ENCODE data around the gene QRICH1.

Gene QRICH1

DNA sequence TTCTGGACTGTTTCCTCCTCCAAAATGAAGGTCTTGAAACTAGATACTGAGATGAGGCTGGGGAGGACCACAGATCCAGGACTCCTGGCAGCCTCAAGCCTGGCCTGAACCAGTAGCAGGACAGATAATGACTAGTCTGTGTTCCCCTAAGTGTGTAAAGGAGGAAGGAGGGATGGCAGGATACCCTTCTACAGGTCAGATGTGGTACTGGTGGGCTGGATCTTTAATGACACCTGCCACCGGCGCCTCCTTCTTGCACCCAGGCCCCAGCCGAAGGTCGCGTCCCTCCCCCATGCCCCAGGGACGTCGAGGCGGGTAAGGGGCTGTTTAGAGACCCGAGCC, 26.2 kb upstream of the QRICH1 start:
- in situ Hi-C loops (cut with MboI; ENCODE audit: low sequenced_read_pairs): no loop called here

DNA sequence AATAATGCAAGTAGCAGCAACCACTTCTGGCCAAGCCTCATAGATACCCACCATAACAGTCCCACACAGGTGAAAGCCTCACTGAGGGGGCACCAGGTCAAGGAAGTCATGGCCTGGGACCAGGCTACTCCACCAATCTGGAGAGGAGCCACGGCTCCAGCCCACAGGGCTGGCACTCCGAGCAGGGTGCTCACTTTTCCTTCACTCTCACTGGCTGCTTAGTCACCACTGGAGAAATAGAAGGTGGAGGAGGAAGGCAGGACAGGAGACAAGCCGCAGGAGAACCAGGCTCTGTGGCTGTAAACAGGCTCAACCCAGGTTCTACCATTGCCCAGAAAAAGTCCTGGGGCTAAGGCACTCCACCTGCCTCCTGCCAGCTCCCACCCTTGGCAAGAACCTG, 25.6 kb upstream of the QRICH1 start:
- in situ Hi-C loops (cut with MboI; ENCODE audit: low sequenced_read_pairs): no loop called here

DNA sequence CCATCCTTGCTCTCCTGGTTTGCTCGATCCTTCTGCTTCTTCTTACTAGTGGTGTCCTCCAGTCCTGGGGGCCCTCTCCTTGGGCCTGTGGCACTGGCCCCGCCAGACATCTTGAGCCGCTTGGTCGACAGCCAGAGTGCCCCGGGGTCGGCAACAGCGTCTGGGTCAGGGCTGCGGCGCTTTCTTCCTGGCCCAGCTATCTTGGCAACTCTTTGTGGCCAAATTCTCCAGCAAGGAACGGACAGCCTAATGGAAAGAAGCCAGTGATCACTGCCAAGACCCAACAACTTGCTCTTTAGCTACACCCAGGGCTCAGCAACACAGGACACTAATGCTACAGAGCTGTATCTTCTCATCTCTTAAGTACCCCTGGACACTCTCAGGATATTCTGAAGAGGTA, 25.2 kb upstream of the QRICH1 start:
- in situ Hi-C loops (cut with MboI; ENCODE audit: low sequenced_read_pairs): no loop called here

DNA sequence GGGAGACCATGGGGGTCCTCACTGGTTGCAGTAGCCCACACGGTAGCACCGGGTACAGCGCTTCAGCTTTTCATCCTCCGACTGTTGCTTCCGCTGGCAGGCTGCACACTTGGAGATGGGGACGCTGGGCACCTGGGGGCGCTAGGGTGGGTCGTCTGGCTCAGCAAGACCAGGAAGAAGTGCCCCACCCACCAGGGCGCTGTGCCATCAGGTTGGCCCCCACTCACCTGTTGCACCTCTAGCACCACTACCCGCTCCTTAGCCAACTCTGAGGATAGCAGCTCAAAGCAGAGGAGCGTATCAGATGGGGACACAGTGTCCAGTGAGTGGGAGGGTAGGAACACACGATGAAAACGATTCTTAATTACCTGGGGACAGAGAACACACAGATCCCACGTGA, 18.4 kb upstream of the QRICH1 start:
- in situ Hi-C loops (cut with MboI; ENCODE audit: low sequenced_read_pairs): no loop called here

DNA sequence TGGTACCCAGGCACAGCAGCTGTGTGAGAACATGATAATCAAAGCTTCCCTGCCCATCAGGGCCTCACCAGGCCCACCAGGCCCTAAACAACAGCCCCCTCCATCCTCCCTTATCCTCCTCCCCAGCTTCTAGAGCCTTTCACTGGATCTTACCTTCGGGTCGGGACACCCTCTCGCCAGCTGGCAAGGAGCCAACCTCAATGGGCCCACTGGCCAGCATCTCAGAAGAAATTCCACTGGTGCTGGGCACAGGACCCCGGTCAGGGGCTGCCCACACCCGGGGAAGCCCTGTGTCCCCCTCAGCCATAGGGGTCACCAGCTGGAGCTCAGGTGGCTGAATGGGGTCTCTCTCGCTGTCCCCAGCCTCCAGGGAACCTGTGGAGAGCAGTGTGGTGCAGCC, 17.5 kb upstream of the QRICH1 start:
- in situ Hi-C loops (cut with MboI; ENCODE audit: low sequenced_read_pairs): no loop called here

DNA sequence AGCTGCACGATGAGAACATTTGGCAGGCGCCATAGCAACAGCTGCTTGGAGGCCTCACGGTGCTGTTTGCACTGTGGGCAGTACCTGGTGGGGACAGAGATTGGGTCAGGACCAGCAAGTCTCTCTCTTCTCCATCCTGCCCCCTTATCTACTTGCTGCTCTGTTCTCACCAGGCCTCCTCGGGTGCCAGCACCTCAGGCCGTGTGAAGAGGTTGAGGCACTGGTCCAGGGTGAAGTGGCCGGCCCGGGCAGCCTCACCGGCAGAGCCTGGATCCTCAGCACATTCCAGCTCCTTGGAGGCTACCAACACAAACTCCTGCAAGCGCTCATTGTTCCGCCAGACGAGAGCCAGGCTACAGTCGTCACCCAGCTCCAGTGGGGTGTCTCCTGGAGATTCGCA, 16.9 kb upstream of the QRICH1 start:
- in situ Hi-C loops (cut with MboI; ENCODE audit: low sequenced_read_pairs): no loop called here

DNA sequence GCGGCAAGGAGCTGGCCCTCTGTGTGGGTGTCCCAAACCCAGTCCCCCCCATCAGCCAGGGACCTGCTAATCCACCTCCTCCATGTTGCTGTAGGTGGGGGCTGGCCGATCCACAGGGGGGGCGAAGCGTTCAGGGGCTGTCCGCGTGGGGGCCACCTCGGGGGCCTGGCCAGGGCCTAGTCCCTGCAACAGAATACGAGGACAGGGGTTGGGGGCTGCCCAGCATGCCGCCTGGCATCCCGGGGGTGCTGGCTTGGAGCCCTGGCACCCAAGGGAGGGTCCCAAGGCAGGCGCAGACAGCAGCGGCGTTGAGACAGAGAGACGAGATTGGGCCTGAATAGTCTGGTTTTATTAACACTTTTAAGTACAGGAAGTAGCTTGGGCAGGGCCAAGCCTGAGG, 14.5 kb upstream of the QRICH1 start:
- in situ Hi-C loops (cut with MboI; ENCODE audit: low sequenced_read_pairs): no loop called here

DNA sequence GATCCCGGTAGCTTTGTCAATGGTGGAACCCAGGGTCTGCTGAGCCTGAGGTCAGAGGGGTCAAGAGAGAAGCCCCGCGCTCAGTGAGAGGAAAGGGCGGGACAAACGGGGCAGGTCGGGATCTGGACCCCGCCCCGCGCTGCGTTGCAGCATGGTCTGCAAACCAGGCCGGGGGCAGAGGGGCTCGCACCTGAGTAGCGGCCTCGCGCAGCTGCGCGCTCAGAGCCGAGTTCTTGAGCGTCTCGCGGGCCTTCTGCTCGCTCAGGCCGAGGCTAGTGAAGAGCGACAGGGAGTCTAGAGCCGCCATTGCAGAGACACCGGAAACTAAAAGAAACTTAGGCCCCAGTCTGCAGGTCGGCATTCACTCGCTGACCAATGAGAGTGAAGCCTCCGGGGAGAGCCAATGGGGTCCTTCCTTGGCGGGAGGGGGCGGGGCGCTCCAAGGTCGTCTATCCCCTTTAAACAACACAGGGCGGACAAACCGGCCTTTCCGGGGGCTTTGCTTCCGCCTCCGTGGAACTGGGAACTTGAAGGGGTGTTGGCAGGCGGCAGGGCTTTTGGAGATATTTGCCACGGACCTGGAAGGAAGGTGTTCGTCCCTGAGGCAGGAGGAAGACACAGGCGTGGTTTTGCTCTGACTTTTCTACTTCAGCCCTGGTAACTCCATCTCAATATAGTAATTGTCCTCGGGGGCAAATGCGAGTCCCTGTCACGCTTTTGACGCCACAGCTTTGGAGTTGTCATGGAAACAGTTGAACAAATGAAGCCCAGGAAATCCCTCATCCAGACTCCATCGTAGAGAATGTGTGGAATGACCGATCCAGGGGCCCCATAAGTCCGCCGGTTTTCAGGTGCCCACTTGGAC, 10.8 kb upstream of the QRICH1 start, which contains the start of gene QARS1:
TSS of gene QARS1 (minus strand) at position 331 of the 865 bp plus-strand sequence. CDS start at position 307, 24 bp downstream.
- in situ Hi-C loops (cut with MboI; ENCODE audit: low sequenced_read_pairs): no loop called here

DNA sequence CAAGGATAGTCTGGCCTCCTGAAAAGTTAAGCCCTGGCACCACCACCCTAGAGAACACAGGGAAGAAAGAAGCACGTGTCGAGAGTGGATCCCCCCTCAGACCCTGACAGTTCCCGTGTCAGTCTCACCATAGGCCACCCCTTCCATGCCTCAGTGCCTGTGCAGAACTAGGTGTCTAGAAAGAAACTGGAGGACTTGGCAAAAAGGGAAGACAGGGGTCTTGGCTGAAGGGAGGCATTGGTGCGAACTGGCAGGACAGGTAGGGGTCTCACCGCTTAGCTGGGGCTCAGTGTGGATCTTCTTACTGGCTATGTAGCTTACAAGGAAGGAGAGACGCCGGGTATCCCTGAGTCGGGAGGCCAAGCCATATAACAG, 10.2 kb upstream of the QRICH1 start:
- in situ Hi-C loops (cut with MboI; ENCODE audit: low sequenced_read_pairs): no loop called here

DNA sequence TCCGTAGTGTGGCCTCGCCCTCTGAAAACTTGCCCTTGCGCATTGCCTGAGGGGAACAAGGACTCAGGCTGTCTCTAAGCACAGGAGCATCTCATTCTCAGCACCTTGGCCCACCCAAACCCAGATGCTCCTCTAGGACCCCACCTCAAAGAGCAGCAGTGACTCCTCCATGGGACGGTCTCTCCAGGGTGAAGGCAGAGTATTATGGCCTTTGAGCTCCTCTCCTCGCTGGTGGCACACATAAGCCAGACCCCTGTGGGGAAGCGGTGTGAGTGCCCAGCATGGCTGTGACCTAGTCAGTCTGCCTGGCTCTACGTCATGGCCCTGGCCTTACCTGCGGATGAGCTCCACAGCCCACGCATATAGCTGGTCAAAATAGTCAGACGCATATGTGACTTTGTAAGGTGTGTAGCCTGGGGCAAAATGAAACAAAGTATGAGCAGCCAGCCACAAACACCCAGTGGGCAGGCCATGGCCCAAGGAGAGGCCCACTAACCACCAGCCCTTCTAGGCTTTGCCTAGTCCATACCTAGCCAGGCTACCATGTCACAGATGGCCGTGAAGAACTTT, 6.3 kb upstream of the QRICH1 start:
- in situ Hi-C loops (cut with MboI; ENCODE audit: low sequenced_read_pairs): no loop called here

DNA sequence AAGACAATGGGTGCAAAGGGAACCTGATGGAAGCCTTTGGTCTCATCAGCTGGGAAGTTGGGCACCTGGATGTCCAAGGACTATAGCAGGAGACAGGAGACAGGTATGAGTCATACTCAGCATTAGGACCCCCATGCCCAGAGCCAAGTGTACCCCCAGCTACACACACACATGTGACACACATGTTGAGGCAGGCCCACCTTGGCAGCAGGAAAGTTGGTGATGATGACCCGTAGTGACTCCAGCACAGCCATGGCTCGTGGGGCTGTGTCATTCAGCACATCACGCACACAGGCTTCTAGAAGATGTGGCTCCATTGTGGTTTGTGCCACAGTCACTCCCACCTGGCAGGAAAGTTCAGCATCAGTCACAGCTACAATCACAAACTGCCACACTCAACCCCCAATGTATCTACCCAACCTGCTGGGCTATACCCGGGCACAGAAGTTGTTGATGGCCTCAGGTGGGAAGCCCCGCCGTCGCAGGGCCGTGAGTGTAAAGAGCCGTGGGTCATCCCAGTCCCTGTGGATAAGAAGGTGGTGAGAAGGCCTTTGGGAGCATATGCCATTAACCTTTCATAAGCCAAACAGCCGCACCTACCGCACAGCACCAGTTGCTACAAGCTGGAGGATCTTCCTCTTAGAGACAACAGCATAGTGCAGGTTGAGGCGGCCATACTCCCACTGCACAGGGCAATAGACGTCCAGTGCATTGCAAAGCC, 5.2 kb upstream of the QRICH1 start:
- in situ Hi-C loops (cut with MboI; ENCODE audit: low sequenced_read_pairs): no loop called here

DNA sequence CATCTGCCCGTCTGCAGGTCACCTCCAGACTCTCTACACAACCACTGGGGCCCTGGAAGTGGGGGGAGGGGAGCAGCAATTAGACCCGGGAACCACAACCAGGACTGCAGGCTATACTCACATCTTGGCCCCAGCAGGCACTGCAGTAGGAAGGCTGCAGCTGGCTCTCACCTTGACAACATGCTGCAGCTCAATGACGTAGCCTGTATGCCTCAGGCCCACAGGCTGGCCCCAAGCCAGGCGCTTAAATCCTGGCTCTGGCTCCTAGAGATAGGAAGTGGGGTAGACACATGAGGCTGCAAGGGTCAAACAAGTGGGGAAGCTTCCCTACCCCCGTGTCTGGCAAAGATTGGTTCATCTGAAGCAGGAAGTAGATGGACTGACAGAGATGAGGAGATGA, 4.6 kb upstream of the QRICH1 start:
- in situ Hi-C loops (cut with MboI; ENCODE audit: low sequenced_read_pairs): no loop called here

DNA sequence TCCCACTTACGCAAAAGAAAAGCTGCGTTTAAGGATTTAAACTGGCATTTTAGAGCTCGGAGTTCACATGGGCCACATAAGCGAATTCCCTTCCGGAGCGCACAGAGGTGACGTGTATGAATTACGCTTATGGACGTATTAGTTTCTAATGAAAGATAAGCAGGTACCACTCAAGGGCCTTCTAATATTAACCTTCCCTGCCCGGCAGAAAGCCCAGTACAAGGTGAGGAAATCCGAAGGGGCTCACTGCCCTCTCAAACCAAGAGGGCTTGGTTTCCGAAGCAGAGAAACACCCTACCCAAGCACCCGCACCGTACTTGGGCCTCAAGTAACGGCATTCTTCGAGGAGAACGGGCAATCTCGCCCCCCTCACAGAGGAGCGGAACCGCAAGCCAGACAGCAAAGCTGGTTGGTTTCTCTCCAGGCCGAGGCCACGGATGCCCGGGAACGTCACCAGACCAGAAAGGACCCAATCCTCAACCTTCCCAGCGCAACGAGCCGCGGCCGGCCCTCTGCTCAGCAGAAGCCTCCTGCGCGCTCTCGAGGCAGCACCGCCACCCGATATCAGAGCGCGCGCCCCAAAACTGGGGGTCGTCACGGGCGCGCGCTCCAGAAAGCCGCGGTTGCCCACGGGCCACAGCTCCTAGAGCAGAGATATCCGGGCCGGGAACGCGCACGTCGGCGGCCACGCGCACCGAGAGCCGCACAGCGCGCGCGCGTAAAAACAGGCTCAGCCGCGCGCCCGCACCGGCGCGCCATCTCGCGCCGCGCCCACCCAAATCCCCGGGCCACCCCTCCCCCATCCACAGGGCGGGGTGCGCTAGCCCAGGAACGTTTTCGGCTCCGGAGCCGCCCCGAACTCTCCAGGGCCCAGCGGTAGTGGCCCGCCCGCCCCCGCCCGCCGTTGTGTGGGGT, 676 bp downstream of the QRICH1 start:
- in situ Hi-C loops (cut with MboI; ENCODE audit: low sequenced_read_pairs): no loop called here

DNA sequence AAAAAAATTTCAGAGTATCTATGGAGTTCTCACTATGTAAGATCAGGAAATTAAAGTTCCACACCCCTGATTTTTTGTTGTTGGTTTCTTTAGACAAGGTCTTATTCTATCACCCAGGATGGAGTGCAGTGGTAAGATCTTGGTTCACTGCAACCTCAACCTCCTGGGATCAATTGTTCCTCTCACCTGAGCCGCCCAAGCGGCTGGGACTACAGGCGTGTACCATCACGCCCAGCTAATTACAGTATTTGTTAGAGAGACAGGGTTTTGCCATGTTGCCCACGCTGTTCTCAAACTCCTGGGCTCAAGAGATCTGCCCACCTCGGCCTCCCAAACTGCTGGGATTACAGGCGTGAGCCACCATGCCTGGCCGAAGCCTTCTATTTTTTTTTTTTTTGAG, 12.4 kb downstream of the QRICH1 start:
- in situ Hi-C loops (cut with MboI; ENCODE audit: low sequenced_read_pairs): no loop called here

DNA sequence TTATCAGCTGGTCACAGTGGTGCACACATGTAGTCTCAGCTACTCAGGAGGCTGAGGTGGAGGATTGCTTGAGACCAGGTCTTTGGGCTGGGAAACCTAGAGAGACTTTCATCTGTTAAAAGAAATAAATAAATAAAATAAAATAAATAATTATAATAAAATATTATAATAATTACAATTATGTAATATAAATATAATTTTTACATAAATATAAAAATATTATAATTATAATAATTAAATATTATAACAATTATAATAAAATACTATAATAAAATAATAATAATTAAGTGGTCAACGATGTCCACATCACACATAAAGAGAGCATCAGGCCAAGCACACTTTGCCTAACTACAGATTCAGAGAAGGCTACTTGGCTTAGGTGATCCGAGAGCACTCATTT, 14.6 kb downstream of the QRICH1 start:
- in situ Hi-C loops (cut with MboI; ENCODE audit: low sequenced_read_pairs): no loop called here

DNA sequence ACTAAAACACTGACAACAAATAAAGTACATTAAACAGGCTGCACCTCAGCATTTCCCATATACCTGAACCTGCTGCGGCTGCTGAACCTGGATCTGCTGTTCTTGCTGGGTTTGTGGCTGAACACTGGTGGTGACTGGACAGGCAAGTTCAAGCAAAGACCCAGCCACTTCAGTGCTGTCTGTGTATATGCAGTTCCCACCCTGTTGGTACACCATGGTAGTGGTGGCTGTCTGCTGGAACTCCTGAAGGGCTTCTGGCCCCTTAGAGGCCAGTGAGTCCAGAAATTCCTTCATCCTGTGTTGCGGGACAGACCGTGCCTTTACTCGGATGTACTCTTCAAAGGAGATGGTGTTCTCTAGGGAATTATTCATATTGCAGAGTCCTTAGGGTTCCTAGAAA, 17.2 kb downstream of the QRICH1 start:
- in situ Hi-C loops (cut with MboI; ENCODE audit: low sequenced_read_pairs): no loop called here

DNA sequence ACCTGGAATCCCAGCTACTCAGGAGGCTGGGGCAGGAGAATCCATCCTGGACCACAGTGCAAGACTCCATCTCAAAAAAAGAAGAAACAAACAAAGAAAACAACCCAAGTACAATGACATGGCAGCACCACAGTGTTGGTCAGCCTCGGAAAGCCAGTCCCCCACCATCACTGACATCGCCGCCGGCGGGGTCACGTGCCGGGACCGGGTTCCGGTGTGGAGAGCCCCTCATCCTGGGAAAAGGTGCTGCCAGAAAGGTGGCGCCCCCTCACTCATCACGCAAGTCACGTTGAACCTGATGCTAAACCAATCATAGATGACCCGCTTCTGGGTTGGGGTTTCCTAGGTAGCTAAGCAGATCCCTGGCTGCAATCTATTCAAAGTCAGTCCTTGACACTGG, 17.8 kb downstream of the QRICH1 start:
- in situ Hi-C loops (cut with MboI; ENCODE audit: low sequenced_read_pairs): no loop called here

DNA sequence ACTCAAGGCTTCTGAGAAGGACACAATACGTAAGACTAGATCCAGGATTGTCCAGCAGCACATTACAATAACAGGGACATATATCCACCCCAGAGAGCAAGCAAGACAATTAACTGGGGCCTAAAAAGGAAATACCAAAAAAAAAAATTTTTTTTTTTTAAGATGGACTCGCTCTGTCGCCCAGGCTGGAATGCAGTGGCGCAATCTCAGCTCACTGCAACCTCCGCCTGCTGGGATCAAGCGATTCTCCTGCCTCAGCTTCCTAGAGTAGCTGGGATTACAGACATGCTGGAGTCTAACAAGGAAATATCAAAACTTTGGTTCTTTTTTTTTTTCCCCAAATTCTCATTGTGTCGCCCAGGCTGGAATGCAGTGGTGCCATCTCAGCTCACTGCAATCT, 35.9 kb downstream of the QRICH1 start:
- in situ Hi-C loops (cut with MboI; ENCODE audit: low sequenced_read_pairs): no loop called here

DNA sequence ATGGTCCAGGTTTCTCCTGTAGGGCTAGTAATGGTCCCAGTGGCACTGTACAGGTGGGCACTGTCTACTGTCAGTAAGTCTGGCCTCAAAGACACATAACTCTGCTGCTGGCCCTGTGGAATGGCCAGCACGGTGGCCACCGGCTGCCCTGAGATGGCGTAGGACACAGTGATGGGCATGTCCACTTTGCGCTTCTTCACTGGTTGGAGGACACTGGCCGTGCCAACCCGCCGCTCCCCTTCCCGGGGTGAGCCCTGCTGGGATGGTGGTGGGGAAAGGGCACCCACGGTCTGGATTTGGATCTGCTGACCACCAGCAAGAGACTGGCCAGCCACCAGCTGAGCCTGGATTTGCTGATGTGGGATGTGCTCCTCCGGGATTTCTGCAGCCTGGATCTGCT, 36.6 kb downstream of the QRICH1 start:
- in situ Hi-C loops (cut with MboI; ENCODE audit: low sequenced_read_pairs): no loop called here

DNA sequence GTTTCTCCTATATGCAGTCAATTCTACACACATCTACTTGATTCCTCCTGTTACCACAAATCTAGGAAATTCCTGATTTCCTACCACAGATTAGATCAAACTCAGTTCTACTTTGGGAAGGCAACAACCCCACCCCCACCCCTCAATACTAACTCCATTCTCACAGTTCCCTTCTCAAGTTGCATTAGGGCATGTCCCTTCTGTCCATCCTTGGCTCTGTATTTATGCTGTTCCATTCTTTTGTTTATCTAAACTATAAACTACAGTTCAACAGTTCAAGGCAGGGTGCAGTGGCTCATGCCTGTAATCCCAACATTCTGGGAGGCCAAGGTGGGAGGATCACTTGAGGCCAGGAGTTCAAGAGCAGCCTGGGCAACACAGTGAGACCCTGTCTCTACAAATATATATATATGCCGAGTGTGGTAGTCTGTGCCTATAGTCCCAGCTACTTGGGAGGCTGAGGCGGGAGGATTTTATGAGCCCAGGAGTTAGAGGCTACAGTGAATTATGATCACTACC, 39.5 kb downstream of the QRICH1 start:
- in situ Hi-C loops (cut with MboI; ENCODE audit: low sequenced_read_pairs): no loop called here

DNA sequence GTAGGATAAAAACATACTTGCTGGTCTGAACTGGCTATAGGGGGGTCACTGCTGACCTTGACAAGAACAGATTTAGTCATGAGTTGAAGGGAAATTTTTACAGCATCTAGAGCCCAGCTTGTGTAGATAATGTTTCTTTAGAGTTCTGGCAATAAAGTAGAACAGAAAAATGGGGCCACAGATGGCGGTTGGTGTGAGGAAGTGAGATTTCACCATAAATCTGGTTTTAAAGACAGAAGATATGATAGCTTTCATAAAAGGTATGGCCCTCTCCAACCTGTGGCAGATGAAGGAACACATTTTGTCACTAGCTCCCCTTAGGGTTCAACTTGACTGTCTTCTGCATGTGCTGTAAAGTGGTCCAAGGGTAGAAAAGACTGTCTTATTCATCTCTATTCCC, 40.3 kb downstream of the QRICH1 start:
- in situ Hi-C loops (cut with MboI; ENCODE audit: low sequenced_read_pairs): no loop called here
